Activated CD8-positive, alpha-beta memory T cell treated with anti-CD3 and anti-CD28 coated beads for 4 hours (primary cell): ENCODE data around the gene CDC42EP1.
"Not testable (repeated sequence)": the region's sequence is repeated elsewhere in the genome, so short reads cannot be mapped to it uniquely, and the experiment has no call there.

ENCODE experiments used
- DNase-seq, 2 donors: peaks; one replicate each; pipeline ENCODE4 v3.0.0-alpha.2; 2020; ENCODE audit warnings: low read depth in 2 of 2

The CDC42EP1 gene

GRCh38 chr22:37533995-37534394 is 26.3 kb upstream of the CDC42EP1 start:
- no peak for DNase-seq

- DNase-seq = no peak
These were observed 25.8 kb upstream of the CDC42EP1 start for GRCh38 chr22:37534445-37534844.

- DNase-seq = no peak
These were observed 25.1 kb upstream of the CDC42EP1 start for GRCh38 chr22:37535159-37535558.

GRCh38 chr22:37538590-37539357 is 21.5 kb upstream of the CDC42EP1 start:
- DNase-seq = peak; percentile 74 to 76

GRCh38 chr22:37539790-37540189 is 20.5 kb upstream of the CDC42EP1 start:
- DNase-seq = not testable (repeated sequence)

- not testable (repeated sequence) for DNase-seq
These were observed 17.9 kb upstream of the CDC42EP1 start for GRCh38 chr22:37542416-37542815.

GRCh38 chr22:37542959-37543358 is 17.3 kb upstream of the CDC42EP1 start:
- DNase-seq = no peak

GRCh38 chr22:37544955-37545702 is 15.2 kb upstream of the CDC42EP1 start:
- peak in 1 of 2 donors; percentile 12 for DNase-seq

- DNase-seq = no peak
These were observed 14.4 kb upstream of the CDC42EP1 start for GRCh38 chr22:37545703-37546436.

- no peak for DNase-seq
These were observed 13.6 kb upstream of the CDC42EP1 start for GRCh38 chr22:37546437-37547250.

GRCh38 chr22:37547251-37547741 is 13.0 kb upstream of the CDC42EP1 start:
- no peak for DNase-seq

GRCh38 chr22:37549704-37550059 is 10.6 kb upstream of the CDC42EP1 start:
- no peak for DNase-seq

- not testable (repeated sequence) for DNase-seq
These were observed 9.4 kb upstream of the CDC42EP1 start for GRCh38 chr22:37550921-37551320.

GRCh38 chr22:37551981-37552380 is 8.3 kb upstream of the CDC42EP1 start:
- no peak for DNase-seq

- no peak for DNase-seq
These were observed 7.6 kb upstream of the CDC42EP1 start for GRCh38 chr22:37552524-37553163.

- no peak for DNase-seq
These were observed 6.6 kb upstream of the CDC42EP1 start for GRCh38 chr22:37553725-37554124.

GRCh38 chr22:37555029-37555428 is 5.3 kb upstream of the CDC42EP1 start:
- DNase-seq = no peak

- no peak for DNase-seq
These were observed 3.6 kb upstream of the CDC42EP1 start for GRCh38 chr22:37556710-37557109.

- DNase-seq = no peak
These were observed 2.8 kb upstream of the CDC42EP1 start for GRCh38 chr22:37557321-37558001.

GRCh38 chr22:37558815-37559214 is 1.5 kb upstream of the CDC42EP1 start:
- no peak for DNase-seq
